Brain microvascular endothelial cell (primary cell): ENCODE measurements around the gene A4GALT.
A peak's percentile ranks its signal among the peaks of the same experiment; 100 is the strongest.
"Not testable (repeated sequence)": the region's sequence is repeated elsewhere in the genome, so short reads cannot be mapped to it uniquely, and the experiment has no call there.

ENCODE experiments used
- DNase-seq: peaks from one replicate; pipeline ENCODE4 v3.0.0-alpha.2; 2020
- H3K27ac ChIP-seq: fragments of 250-450 bp; sonication (Bioruptor Pico); 2 replicates; pipeline ENCODE4 v1.5.1; 2020; ENCODE audit warnings: mild to moderate bottlenecking, moderate library complexity
- H3K27me3 ChIP-seq: fragments of 250-450 bp; sonication (Bioruptor Pico); replicated peaks from 2 replicates; pipeline ENCODE4 v1.5.1; 2020; ENCODE audit warnings: mild to moderate bottlenecking
- H3K36me3 ChIP-seq: fragments of 250-450 bp; sonication (Bioruptor Pico); replicated peaks from 2 replicates; pipeline ENCODE4 v1.5.1; 2020; ENCODE audit warnings: mild to moderate bottlenecking
- H3K4me3 ChIP-seq: 2 replicates; pipeline ENCODE4 v1.5.1; 2011; ENCODE audit warnings: low read depth, mild to moderate bottlenecking, control low read depth, low read length, moderate library complexity
- CTCF ChIP-seq: IDR thresholded peaks from 2 replicates; pipeline ENCODE4 v1.5.1; 2011; ENCODE audit warnings: low read depth, mild to moderate bottlenecking, moderate library complexity, low read length, control low read depth, inconsistent platforms; ENCODE audit errors: missing control alignments
- in situ Hi-C: cut with HindIII; loops from 2 replicates; pipeline ENCODE4 v1.10.0; 2017; ENCODE audit warnings: low sequenced_read_pairs, low pct_ligation_motif_present

The A4GALT gene

GRCh38 chr22:42766860-42767259 is 46.2 kb upstream of the A4GALT start:
- H3K27me3 ChIP-seq, result no peaks in the 10 kb centered on the region
- no peak for DNase-seq
- TF ChIP-seq CTCF, result no peak
- H3K36me3 ChIP-seq, result no peaks in the 10 kb centered on the region
- H3K27ac ChIP-seq, result no peak overlapping the region
- H3K4me3 ChIP-seq, result no peak overlapping the region
- in situ Hi-C loops, result no loop called here

DNA sequence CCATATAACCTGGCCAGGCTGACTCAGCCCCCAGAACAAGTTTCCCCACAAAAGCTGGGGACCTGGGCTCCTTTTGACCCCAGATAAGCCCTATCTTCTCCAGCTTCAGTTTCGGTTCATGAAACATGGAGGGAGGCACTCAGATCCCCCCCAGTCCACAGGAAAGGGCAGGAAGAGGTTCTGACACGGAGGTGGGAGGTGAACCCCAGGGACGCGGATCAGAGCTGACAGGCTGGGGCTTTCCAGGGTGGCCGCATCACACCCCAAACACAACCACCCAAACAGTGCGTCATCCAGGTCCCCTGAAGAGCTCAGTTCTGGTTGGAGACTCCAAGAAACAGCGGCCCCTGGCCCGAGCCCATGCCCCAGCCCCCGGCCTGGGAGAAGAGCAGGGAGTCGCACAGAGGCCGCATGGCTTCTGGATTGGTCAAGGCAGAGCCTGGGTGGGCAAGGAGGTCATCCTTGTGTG is 44.3 kb upstream of the A4GALT start:
- Histone ChIP-seq H3K36me3 (no peaks in the 10 kb centered on the region), H3K4me3 (no peak overlapping the region), H3K27ac (no peak overlapping the region), H3K27me3 (no peaks in the 10 kb centered on the region)
- no peak for TF ChIP-seq CTCF
- DNase-seq, result no peak
- in situ Hi-C loops, result no loop called here

DNA sequence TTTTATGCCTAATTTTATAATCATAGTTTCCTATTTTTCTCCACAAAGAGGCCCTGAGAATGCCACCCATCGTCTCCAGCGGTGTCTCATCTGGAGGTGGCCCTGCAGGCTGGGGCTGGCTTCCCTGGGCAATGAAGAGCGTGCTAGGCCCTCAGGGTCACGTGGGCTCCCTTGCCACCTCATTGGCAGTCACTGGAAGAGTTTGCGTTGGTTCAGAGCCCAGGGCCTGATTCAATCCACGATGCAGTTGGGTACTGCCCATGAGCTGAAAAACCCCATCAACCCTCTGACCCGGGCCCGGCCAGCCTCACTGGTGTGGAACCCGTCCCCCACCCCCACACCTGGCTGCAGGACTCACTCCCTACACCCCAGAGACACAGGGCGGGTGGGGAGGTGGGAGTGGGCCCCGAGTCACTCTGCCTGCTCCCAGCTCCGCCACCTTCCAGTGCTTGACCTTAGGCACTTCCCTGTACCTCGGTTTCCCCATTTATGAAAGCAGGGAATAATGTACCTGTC is 43.4 kb upstream of the A4GALT start:
- no peak overlapping the region for H3K27ac ChIP-seq
- in situ Hi-C loops, result no loop called here

GRCh38 chr22:42760806-42761565 is 40.3 kb upstream of the A4GALT start:
- Histone ChIP-seq H3K4me3 (no peak overlapping the region), H3K27me3 (no peaks in the 10 kb centered on the region), H3K36me3 (no peaks in the 10 kb centered on the region), H3K27ac (no peak overlapping the region)
- in situ Hi-C loops, result no loop called here
- TF ChIP-seq CTCF, result no peak
- DNase-seq, result no peak

More for the DNA sequence above, 43.4 kb upstream of the A4GALT start:
- Histone ChIP-seq H3K36me3 (no peaks in the 10 kb centered on the region), H3K27me3 (no peaks in the 10 kb centered on the region), H3K4me3 (no peak overlapping the region)
- no peak for DNase-seq
- no peak for TF ChIP-seq CTCF

DNA sequence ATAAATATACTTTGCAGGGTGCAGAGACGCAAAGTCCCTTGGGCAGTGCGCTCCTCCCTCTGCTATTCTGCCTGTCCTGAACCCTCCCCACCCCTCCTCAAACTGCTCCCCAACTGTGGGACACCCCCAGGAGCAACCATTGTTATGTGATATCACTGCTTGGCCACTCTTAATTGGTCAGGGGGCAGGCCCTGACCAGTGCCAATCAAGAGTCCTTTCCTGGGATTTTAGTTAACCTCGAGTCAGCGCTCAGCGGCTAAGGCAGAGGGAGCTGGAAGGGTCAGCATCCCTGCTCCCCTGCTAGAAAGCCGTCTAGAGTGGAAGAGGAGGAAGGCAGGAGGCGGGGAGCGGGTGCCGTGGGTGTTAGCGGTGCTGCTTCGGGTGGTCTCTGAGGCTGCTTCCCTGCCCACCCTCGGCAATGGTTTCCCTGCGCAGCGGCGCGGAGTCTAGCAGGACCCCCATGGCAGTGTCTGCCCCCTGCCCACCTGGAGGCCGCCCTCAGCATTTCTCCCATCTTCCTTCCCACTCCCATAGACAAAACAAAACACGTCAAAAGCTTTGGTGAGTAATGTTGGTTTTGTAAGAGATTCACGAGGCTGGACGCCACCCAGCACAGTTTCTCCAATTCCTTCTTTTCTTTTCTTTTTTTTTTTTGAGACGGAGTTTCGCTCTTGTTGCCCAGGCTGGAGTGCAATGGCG is 38.4 kb upstream of the A4GALT start:
- peak; percentile 69 for DNase-seq
- no peak overlapping the region for H3K4me3 ChIP-seq
- in situ Hi-C loops, result no loop called here
- no peaks in the 10 kb centered on the region for H3K36me3 ChIP-seq
- TF ChIP-seq CTCF, result peak; percentile 29
- H3K27me3 ChIP-seq, result no peaks in the 10 kb centered on the region
- H3K27ac ChIP-seq, result peak overlapping the region; percentile 54

- peak; percentile 83 for DNase-seq
- H3K27me3 ChIP-seq, H3K4me3 ChIP-seq, H3K36me3 ChIP-seq, in situ Hi-C loops, H3K27ac ChIP-seq: not testable (repeated sequence)
Measured at GRCh38 chr22:42755553-42755952, 34.9 kb upstream of the A4GALT start.

DNA sequence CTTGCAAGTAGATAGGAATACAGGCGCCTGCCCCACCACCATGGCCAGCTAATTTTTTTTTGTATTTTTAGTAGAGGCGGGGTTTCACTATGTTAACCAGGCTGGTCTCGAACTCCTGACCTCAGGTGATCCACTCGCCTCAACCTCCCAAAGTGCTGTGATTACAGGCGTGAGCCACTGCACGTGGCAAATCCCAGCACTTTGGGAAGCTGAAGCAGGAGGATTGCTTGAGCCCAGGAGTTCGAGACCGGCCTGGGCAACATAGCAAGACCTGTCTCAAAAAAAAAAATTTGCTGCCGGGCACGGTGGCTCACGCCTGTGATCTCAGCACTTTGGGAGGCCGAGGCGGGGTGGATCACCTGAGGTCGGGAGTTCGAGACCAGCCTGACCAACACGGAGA is 34.5 kb upstream of the A4GALT start:
- H3K4me3 ChIP-seq, H3K36me3 ChIP-seq, H3K27me3 ChIP-seq, DNase-seq, in situ Hi-C loops, H3K27ac ChIP-seq: not testable (repeated sequence)
